Adipocyte (in vitro differentiated cells): ENCODE results near the gene EFCAB14.

Source experiments
- DNase-seq: peaks from one replicate; pipeline ENCODE4 v3.0.0-alpha.2; 2015; ENCODE audit warnings: low read depth
- H3K27me3 ChIP-seq: replicated peaks from 2 replicates; pipeline ENCODE4 v1.7.0; 2013; ENCODE audit warnings: mild to moderate bottlenecking, low read length, moderate library complexity; ENCODE audit not compliant: control insufficient read depth, insufficient read depth
- H3K36me3 ChIP-seq: 2 replicates; pipeline ENCODE4 v1.7.0; 2013; ENCODE audit warnings: low read length, mild to moderate bottlenecking, moderate library complexity; ENCODE audit not compliant: control insufficient read depth, insufficient read depth, severe bottlenecking
- H3K4me1 ChIP-seq: 2 replicates; pipeline ENCODE4 v1.7.0; 2013; ENCODE audit warnings: mild to moderate bottlenecking, low read length, moderate library complexity; ENCODE audit not compliant: control insufficient read depth, insufficient read depth
- H3K4me3 ChIP-seq: 2 replicates; pipeline ENCODE4 v1.7.0; 2013; ENCODE audit warnings: mild to moderate bottlenecking, low read length, moderate library complexity
- H3K9ac ChIP-seq: 2 replicates; pipeline ENCODE4 v1.7.0; 2013; ENCODE audit warnings: mild to moderate bottlenecking, low read length, moderate library complexity
- H3K9me3 ChIP-seq: 2 replicates; pipeline ENCODE4 v1.7.0; 2013; ENCODE audit warnings: mild to moderate bottlenecking, low read length, moderate library complexity; ENCODE audit not compliant: control insufficient read depth

The EFCAB14 gene

DNA sequence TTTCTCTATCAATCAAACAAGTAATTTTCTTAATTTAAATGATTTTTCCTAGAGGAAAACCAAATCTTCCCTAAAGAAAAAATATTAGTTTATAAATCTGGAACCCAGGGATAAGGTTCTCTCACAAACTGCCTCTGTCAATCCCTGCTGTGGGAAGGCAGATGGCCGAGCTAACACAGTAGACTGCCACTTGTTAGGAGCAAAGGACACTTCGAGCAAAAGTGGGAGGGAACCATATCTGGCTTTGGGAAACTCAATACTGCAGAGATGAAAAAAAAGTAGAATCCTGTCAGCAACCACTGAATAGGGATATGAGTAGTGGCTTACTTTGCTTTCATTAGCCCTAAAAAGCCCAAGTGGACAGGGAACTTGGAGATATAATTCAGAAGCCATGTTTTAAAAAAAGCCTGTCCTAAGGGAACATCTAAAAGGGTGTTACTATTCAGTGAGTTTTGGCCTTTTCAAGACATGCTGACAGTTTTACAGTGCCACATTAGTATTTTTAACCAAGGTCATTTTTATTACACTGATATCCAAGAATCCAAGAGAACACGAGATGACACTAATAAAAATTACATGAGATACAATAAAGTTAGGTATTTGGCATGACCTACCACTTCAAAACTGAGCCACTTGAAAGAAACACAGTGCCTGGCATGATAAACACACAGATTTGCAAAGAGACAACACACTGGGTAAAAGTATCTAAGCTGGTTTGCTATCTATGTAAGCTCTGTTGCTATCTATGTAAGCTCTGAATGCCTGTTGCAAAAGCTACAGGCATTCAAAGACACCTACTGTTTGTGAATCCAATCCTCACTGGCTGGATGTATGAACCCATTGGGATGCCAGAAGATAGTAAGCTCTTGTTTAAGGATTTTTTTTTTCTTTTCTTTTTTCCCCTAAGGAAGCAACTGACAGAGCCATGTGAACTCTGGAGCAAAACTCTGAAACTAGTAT, 25.8 kb downstream of the EFCAB14 start:
- Histone ChIP-seq H3K4me3 (no peak overlapping the region), H3K27me3 (no peaks in the 10 kb centered on the region), H3K9me3 (no peaks in the 10 kb centered on the region), H3K36me3 (peaks cover 51% of the 10 kb centered on the region), H3K9ac (no peak overlapping the region), H3K4me1 (peaks cover 27% of the 10 kb centered on the region)
- DNase-seq = no peak

DNA sequence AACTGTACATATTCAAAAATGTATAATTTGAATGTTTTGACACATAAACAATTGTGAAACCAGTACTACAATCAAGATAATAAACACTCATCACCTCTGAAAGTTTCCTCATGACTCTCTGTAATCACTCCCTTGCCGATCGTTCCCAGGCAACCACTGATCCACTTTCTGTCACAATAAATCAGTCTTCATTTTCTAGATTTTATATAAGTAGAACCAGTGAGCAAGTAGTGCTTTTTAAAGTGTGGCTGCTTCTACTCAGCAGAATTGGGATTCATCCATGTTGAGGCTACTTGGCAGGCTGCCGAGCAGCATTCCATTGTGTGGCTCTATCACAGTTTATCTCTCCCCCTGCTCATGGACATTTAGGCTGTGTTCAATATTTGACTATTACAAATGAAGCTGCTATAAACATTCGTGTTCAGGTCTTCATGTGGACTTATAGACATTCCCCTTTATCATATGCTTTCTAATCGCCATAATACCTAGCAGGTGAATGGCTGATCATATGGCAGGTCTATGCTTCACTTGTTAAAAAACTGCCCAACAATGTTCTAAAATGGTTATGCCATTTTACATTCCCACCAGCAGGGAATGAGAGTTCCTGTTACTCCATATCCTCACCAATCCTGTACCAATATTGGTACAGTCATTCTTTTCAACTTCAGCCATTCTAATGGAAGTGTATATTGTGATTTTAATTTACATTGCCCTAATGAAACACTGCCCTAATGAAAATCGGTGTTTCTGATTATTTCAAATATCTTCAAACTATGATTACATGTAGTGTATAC, 26.7 kb downstream of the EFCAB14 start:
- no peak overlapping the region for H3K9ac ChIP-seq
- H3K4me3 ChIP-seq = no peak overlapping the region
- DNase-seq = no peak
- H3K9me3 ChIP-seq = no peaks in the 10 kb centered on the region
- no peaks in the 10 kb centered on the region for H3K27me3 ChIP-seq
- H3K4me1 ChIP-seq = peaks cover 36% of the 10 kb centered on the region
- peaks cover 57% of the 10 kb centered on the region for H3K36me3 ChIP-seq

DNA sequence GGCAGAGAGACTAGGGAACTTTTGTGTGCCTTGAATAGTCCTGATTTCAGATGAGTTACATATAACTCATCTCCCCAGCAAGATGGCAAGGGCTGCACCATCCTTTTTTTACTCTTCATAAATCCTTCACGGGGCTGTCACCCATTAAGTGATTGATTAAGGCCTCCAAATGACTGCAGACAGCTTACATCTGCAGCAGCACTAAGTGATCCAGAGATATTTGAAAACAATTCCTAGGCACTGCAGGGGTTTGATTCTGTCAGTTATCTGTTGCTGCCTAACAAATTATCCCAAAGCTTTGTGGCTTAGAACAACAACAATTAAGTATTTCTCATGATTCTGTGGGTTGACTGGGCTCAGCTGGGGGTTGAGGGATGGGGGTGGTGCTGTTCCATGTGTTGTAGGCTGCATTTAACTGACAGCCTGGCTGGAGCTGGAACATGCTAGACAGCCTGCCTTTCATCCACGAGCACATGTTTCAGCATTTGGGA, 27.9 kb downstream of the EFCAB14 start:
- peaks cover 40% of the 10 kb centered on the region for H3K4me1 ChIP-seq
- peaks cover 61% of the 10 kb centered on the region for H3K36me3 ChIP-seq
- H3K4me3 ChIP-seq = no peak overlapping the region
- H3K27me3 ChIP-seq = no peaks in the 10 kb centered on the region
- no peaks in the 10 kb centered on the region for H3K9me3 ChIP-seq
- no peak for DNase-seq
- H3K9ac ChIP-seq = no peak overlapping the region

DNA sequence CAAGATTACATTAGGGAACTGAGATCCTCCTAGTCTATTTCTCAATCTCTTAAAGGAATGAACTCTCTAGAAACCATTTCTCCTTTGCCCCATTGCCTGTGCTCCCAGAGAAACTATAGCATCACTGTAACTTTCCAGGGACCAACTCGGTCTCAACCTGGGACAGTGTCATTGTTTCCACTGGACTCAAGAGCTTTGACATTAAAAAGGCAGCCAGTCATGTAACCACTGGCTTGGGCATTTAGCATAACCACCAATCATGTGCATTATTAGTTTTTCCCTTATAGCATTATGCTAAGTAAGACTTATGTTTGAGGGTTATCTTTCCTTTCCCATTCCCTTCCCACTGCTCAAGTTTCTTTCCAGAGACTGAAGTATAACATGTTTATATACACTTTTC, 29.0 kb downstream of the EFCAB14 start:
- H3K9me3 ChIP-seq = no peaks in the 10 kb centered on the region
- DNase-seq = no peak
- peaks cover 62% of the 10 kb centered on the region for H3K36me3 ChIP-seq

DNA sequence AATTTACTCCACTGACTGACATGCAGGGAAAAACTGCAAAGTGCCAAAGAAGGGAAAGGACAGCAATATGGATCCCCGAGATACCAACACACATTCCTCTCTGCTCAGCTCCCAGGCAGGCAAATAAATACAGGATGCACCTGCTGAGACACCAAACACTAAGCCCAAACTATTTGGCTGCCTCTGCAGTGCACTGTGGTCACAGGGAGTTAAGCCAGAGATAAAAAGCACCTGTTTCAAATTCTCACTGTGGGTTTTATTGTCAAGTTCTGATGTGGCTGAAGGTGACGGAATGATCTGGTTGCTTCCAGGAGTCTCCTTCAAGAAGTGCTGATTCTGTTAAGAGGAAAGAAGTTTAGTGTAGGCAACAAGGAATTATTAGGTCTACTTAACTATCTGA, 29.6 kb downstream of the EFCAB14 start:
- H3K4me1 ChIP-seq = peaks cover 40% of the 10 kb centered on the region
- no peak overlapping the region for H3K9ac ChIP-seq
- H3K9me3 ChIP-seq = no peaks in the 10 kb centered on the region
- peaks cover 67% of the 10 kb centered on the region for H3K36me3 ChIP-seq
- H3K27me3 ChIP-seq = no peaks in the 10 kb centered on the region
- no peak overlapping the region for H3K4me3 ChIP-seq
- DNase-seq = no peak

More for the DNA sequence above, 29.0 kb downstream of the EFCAB14 start:
- no peaks in the 10 kb centered on the region for H3K27me3 ChIP-seq
- peaks cover 40% of the 10 kb centered on the region for H3K4me1 ChIP-seq
- H3K9ac ChIP-seq = no peak overlapping the region
- H3K4me3 ChIP-seq = no peak overlapping the region

DNA sequence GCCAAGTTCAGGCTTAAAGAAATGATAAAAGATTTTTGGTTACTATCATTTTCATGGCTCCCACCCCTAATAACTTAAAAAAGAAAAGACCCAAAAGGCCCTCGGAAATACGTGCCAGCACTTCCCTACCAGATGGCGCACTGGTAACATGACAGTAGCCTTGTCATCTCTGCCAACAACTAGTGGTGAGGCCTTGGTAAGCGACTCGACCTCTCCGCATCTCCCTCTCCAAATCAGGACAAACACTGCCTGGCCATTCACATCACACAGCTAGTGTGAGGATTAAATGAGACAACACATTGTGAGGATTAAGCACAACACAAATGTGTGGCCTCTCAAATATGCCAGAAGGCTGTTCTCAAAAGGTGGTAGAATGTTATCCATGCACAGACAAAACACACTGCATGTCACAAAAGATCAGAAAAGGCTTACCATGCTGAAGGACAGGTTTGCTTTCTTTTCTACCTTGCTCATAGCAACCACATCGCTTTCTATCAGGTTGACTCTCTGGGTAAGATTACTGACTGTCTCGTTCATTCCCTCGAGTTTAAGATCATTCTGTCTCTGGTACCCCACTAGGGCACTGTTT, 30.9 kb downstream of the EFCAB14 start:
- no peaks in the 10 kb centered on the region for H3K9me3 ChIP-seq
- H3K36me3 ChIP-seq = peaks cover 80% of the 10 kb centered on the region
- no peak for DNase-seq

GRCh38 chr1:46687093-46687659, 31.7 kb downstream of the EFCAB14 start:
- Histone ChIP-seq H3K9ac (no peak overlapping the region), H3K27me3 (no peaks in the 10 kb centered on the region), H3K9me3 (no peaks in the 10 kb centered on the region), H3K4me3 (no peak overlapping the region), H3K36me3 (peaks cover 89% of the 10 kb centered on the region), H3K4me1 (peaks cover 36% of the 10 kb centered on the region)
- peak; percentile 65 for DNase-seq

More for the DNA sequence above, 30.9 kb downstream of the EFCAB14 start:
- Histone ChIP-seq H3K27me3 (no peaks in the 10 kb centered on the region), H3K9ac (no peak overlapping the region), H3K4me3 (no peak overlapping the region), H3K4me1 (peaks cover 40% of the 10 kb centered on the region)

- Histone ChIP-seq H3K36me3 (peaks cover 94% of the 10 kb centered on the region), H3K9ac (no peak overlapping the region), H3K27me3 (no peaks in the 10 kb centered on the region), H3K9me3 (no peaks in the 10 kb centered on the region), H3K4me3 (no peak overlapping the region), H3K4me1 (peaks cover 27% of the 10 kb centered on the region)
- DNase-seq = no peak
These were observed 32.7 kb downstream of the EFCAB14 start for GRCh38 chr1:46686255-46686654.

- Histone ChIP-seq H3K4me1 (peaks cover 20% of the 10 kb centered on the region), H3K36me3 (peaks cover 95% of the 10 kb centered on the region), H3K9ac (no peak overlapping the region), H3K27me3 (no peaks in the 10 kb centered on the region), H3K4me3 (no peak overlapping the region), H3K9me3 (no peaks in the 10 kb centered on the region)
- no peak for DNase-seq
These were observed 34.2 kb downstream of the EFCAB14 start for GRCh38 chr1:46684670-46685069.

DNA sequence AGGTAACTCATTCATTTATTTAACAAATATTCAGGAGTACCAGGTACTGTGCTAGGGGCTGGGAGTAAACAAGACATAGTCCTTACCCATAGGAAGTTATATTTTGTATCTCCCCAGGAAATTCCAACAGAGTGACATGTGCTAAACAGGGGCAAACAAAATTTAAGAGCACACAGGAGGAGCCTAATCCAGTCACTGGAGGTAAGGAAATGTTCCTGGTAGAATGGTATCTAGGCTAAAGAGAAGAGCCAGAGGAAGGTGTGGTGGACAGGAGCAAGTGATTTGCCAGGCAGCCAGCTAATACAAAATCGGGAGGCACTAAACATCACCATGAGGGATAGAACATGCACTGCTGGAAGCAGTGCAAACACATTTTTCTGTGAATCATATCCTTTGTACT, 36.9 kb downstream of the EFCAB14 start:
- Histone ChIP-seq H3K27me3 (no peaks in the 10 kb centered on the region), H3K36me3 (peaks cover 93% of the 10 kb centered on the region), H3K9ac (no peak overlapping the region), H3K4me1 (peaks cover 3% of the 10 kb centered on the region), H3K4me3 (no peak overlapping the region), H3K9me3 (no peaks in the 10 kb centered on the region)
- no peak for DNase-seq
